Smooth muscle cell (in vitro differentiated cells): ENCODE data around the gene FAM184A. TPM values are rescaled to one million over a fixed set of nuclear protein-coding genes. Genes with fewer than 3 reads are reported as not detected.
A peak's percentile ranks its signal among the peaks of the same experiment; 100 is the strongest.

ENCODE experiments used
- DNase-seq: peaks from one replicate; lab custom pipeline; 2025; ENCODE audit not compliant: unreplicated experiment; lab: John Stamatoyannopoulos, UW
- H2AFZ ChIP-seq: fragments of 200-600 bp; sonication (generic); 2 replicates; pipeline ENCODE4 v1.6.0; 2016; ENCODE audit warnings: antibody characterized with exemption, low read depth, mild to moderate bottlenecking
- H3F3A ChIP-seq: fragments of 200-600 bp; sonication (generic); 2 replicates; pipeline ENCODE4 v1.6.0; 2017; ENCODE audit warnings: antibody characterized with exemption, low read depth
- H3K27ac ChIP-seq: fragments of 200-600 bp; sonication (generic); 2 replicates; pipeline ENCODE4 v1.5.1; 2016; ENCODE audit warnings: low read depth, mild to moderate bottlenecking
- H3K27me3 ChIP-seq: fragments of 200-600 bp; sonication (generic); 2 replicates; pipeline ENCODE4 v1.6.1; 2016; ENCODE audit warnings: low read depth, mild to moderate bottlenecking
- H3K36me3 ChIP-seq: fragments of 200-600 bp; sonication (generic); 2 replicates; pipeline ENCODE4 v1.5.1; 2016; ENCODE audit warnings: low read depth
- H3K4me1 ChIP-seq: fragments of 200-600 bp; sonication (generic); 2 replicates; pipeline ENCODE4 v1.5.1; 2016; ENCODE audit warnings: low read depth
- H3K4me2 ChIP-seq: fragments of 200-600 bp; sonication (generic); 2 replicates; pipeline ENCODE4 v1.6.0; 2016; ENCODE audit warnings: mild to moderate bottlenecking
- H3K4me3 ChIP-seq: fragments of 200-600 bp; sonication (generic); 2 replicates; pipeline ENCODE4 v1.5.1; 2016; ENCODE audit warnings: mild to moderate bottlenecking
- H3K79me2 ChIP-seq: fragments of 200-600 bp; sonication (generic); 2 replicates; pipeline ENCODE4 v1.6.0; 2016; ENCODE audit warnings: low read depth, mild to moderate bottlenecking
- H3K9ac ChIP-seq: fragments of 200-600 bp; sonication (generic); 2 replicates; pipeline ENCODE4 v1.6.0; 2016; ENCODE audit warnings: low read depth
- H3K9me3 ChIP-seq: fragments of 200-600 bp; sonication (generic); replicated peaks from 2 replicates; pipeline ENCODE4 v1.5.1; 2016; ENCODE audit warnings: low read depth
- H4K20me1 ChIP-seq: fragments of 200-600 bp; sonication (generic); 2 replicates; pipeline ENCODE4 v1.6.0; 2016; ENCODE audit warnings: low read depth
- WGBS: methylation state at CpG from one replicate; pipeline ENCODE4 v1.1.7; 2016; ENCODE audit warnings: low lambda C conversion rate; 5-methylcytosine and 5-hydroxymethylcytosine counted together
- polyA plus RNA-seq: library from polyadenylated mRNA; unstranded; fragments of >200 nt; fragmentation: Nextera tagmentation; extraction: Ambion mirVana; gene quantifications from 2 replicates; pipeline ENCODE4 v1.2.1, GENCODE V29; 2016
- total RNA-seq: library from RNA; depleted of rRNA; stranded (reverse); fragments of >200 nt; gene quantifications from 2 replicates; pipeline ENCODE4 v1.2.3, GENCODE V29; 2014
- TF ChIP-seq, protein P1 (sequence below): fragments of 200-600 bp; sonication (generic); IDR thresholded peaks from 2 replicates; pipeline ENCODE4 v1.5.1; 2017; ENCODE audit warnings: borderline replicate concordance, mild to moderate bottlenecking, antibody characterized with exemption; ENCODE audit not compliant: insufficient read depth, poor library complexity, severe bottlenecking

The FAM184A gene
- total and polyA plus RNA-seq, 2 experiments from 2014 or later: 0.23 to 0.31 TPM

DNA sequence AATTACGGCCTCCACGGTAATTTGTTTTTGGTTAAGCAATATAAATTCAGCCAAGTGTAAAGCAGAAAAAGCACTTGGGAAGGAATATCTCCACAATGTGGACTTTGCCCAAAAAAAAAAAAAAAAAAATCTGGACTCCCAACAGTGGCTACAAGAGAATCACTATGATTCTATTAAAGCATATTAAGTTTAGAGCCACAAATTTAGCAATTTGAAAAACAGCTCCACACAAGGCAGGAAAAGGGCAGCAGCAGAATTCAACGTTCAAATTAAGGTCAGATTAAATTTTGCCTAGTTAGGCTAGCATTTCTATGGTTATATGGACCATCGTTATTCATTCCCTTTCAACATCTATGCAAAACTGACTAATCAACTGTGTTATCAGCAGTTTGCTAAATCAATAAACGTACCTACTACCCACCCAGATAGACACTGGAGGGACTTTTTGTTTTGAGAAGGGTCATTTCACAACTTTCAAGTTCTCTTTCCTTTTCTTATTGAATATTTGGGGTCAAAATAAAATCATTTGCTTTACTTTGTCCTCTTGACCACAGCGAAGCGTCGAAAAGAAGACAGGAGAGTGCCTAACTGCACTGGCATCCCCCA lies 144.5 kb downstream of the FAM184A start:
- H3K4me3 ChIP-seq: peak overlapping the region; percentile 92
- peaks cover 8% of the 10 kb centered on the region for H3K36me3 ChIP-seq
- TF ChIP-seq, protein P1, sequence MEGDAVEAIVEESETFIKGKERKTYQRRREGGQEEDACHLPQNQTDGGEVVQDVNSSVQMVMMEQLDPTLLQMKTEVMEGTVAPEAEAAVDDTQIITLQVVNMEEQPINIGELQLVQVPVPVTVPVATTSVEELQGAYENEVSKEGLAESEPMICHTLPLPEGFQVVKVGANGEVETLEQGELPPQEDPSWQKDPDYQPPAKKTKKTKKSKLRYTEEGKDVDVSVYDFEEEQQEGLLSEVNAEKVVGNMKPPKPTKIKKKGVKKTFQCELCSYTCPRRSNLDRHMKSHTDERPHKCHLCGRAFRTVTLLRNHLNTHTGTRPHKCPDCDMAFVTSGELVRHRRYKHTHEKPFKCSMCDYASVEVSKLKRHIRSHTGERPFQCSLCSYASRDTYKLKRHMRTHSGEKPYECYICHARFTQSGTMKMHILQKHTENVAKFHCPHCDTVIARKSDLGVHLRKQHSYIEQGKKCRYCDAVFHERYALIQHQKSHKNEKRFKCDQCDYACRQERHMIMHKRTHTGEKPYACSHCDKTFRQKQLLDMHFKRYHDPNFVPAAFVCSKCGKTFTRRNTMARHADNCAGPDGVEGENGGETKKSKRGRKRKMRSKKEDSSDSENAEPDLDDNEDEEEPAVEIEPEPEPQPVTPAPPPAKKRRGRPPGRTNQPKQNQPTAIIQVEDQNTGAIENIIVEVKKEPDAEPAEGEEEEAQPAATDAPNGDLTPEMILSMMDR: no peak
- H3K4me1 ChIP-seq: peaks cover 9% of the 10 kb centered on the region
- H3K27ac ChIP-seq: no peak overlapping the region
- H3K4me2 ChIP-seq: peak overlapping the region; percentile 94
- peaks cover 28% of the 10 kb centered on the region for H3K79me2 ChIP-seq
- no peak overlapping the region for H3K9ac ChIP-seq
- H2AFZ ChIP-seq: no peak overlapping the region
- peaks cover 33% of the 10 kb centered on the region for H4K20me1 ChIP-seq
- H3F3A ChIP-seq: no peaks in the 10 kb centered on the region
- 43% methylated on average over 8 of the region's 8 CpGs for WGBS
- H3K27me3 ChIP-seq: no peaks in the 10 kb centered on the region
- no peaks in the 10 kb centered on the region for H3K9me3 ChIP-seq
- DNase-seq: no peak

- peaks cover 9% of the 10 kb centered on the region for H3K4me1 ChIP-seq
- no peak for DNase-seq
Observed at GRCh38 chr6:118932421-118932820, 146.0 kb downstream of the FAM184A start.

GRCh38 chr6:118931436-118931835 lies 147.0 kb downstream of the FAM184A start:
- peaks cover 9% of the 10 kb centered on the region for H3K4me1 ChIP-seq
- TF ChIP-seq, protein P1: no peak
- no peaks in the 10 kb centered on the region for H3F3A ChIP-seq
- peaks cover 21% of the 10 kb centered on the region for H3K79me2 ChIP-seq
- 82% methylated on average over 5 of the region's 5 CpGs for WGBS
- no peak overlapping the region for H2AFZ ChIP-seq
- no peaks in the 10 kb centered on the region for H3K27me3 ChIP-seq
- H3K36me3 ChIP-seq: peaks cover 8% of the 10 kb centered on the region
- H3K27ac ChIP-seq: peak overlapping the region; percentile 58
- H3K9me3 ChIP-seq: no peaks in the 10 kb centered on the region
- no peak overlapping the region for H3K4me2 ChIP-seq
- peaks cover 33% of the 10 kb centered on the region for H4K20me1 ChIP-seq
- DNase-seq: no peak
- H3K9ac ChIP-seq: no peak overlapping the region
- H3K4me3 ChIP-seq: no peak overlapping the region

More at GRCh38 chr6:118932421-118932820, 146.0 kb downstream of the FAM184A start:
- H3K79me2 ChIP-seq: peaks cover 28% of the 10 kb centered on the region
- H3K4me3 ChIP-seq: no peak overlapping the region
- peaks cover 33% of the 10 kb centered on the region for H4K20me1 ChIP-seq
- no peak overlapping the region for H3K4me2 ChIP-seq
- no peak overlapping the region for H3K9ac ChIP-seq
- no peaks in the 10 kb centered on the region for H3F3A ChIP-seq
- no peak overlapping the region for H3K27ac ChIP-seq
- no peaks in the 10 kb centered on the region for H3K27me3 ChIP-seq
- WGBS: 79% methylated on average over 2 of the region's 2 CpGs
- no peak overlapping the region for H2AFZ ChIP-seq
- no peaks in the 10 kb centered on the region for H3K9me3 ChIP-seq
- H3K36me3 ChIP-seq: peaks cover 8% of the 10 kb centered on the region
- TF ChIP-seq, protein P1: no peak

GRCh38 chr6:118930680-118931079 lies 147.8 kb downstream of the FAM184A start:
- Histone ChIP-seq H3K9ac (no peak overlapping the region), H3K27me3 (no peaks in the 10 kb centered on the region), H3K79me2 (peaks cover 19% of the 10 kb centered on the region), H3K9me3 (no peaks in the 10 kb centered on the region), H3K36me3 (peaks cover 8% of the 10 kb centered on the region), H3F3A (no peaks in the 10 kb centered on the region), H3K4me3 (no peak overlapping the region), H3K4me1 (peaks cover 6% of the 10 kb centered on the region), H4K20me1 (peaks cover 33% of the 10 kb centered on the region), H3K4me2 (no peak overlapping the region), H2AFZ (no peak overlapping the region), H3K27ac (peak overlapping the region; percentile 58)
- 91% methylated on average over 3 of the region's 3 CpGs for WGBS
- TF ChIP-seq, protein P1: peak; percentile 13
- no peak for DNase-seq
